IMR-90 (cell line): ENCODE measurements around the gene DLG5.

Experiments used
- POLR2A ChIP-seq: IDR thresholded peaks from 2 replicates; pipeline ENCODE4 v1.6.1; 2012; ENCODE audit warnings: mild to moderate bottlenecking, low read depth, low read length
- TF ChIP-seq, protein P1 (sequence below): conservative IDR thresholded peaks from 2 replicates; pipeline ENCODE4 v1.5.1; 2012; ENCODE audit warnings: mild to moderate bottlenecking, low read depth, low read length, improper control_type of control experiment

DNA sequence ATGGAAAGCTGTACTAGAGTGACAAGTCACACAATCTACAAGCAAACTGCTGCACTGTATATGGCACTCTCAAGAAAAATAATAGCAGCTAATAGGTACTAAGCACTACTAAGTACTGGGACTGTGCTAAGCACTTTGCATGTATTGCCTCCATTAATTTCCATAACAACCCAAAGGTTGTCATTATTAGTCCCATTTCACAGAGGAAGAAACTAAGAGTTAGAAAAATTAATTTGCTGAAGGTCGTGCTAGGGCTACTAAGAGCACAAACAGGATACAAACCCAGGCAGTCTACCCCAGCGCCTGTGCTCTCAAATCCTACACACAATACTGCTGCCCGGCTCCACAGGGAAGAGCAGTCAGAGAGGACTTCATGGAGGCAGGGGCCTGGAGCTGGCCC is 51.7 kb downstream of the DLG5 start:
- no peak for TF ChIP-seq POLR2A
- TF ChIP-seq, protein P1, sequence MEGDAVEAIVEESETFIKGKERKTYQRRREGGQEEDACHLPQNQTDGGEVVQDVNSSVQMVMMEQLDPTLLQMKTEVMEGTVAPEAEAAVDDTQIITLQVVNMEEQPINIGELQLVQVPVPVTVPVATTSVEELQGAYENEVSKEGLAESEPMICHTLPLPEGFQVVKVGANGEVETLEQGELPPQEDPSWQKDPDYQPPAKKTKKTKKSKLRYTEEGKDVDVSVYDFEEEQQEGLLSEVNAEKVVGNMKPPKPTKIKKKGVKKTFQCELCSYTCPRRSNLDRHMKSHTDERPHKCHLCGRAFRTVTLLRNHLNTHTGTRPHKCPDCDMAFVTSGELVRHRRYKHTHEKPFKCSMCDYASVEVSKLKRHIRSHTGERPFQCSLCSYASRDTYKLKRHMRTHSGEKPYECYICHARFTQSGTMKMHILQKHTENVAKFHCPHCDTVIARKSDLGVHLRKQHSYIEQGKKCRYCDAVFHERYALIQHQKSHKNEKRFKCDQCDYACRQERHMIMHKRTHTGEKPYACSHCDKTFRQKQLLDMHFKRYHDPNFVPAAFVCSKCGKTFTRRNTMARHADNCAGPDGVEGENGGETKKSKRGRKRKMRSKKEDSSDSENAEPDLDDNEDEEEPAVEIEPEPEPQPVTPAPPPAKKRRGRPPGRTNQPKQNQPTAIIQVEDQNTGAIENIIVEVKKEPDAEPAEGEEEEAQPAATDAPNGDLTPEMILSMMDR, result no peak
